GM19467 (cell line): Measurements from ENCODE around the gene APP.
"Not testable (repeated sequence)": the region's sequence is repeated elsewhere in the genome, so short reads cannot be mapped to it uniquely, and the experiment has no call there.

ENCODE experiments used
- ATAC-seq: cut with Tn5 transposase; IDR thresholded peaks from one replicate; pipeline ENCODE4 v1.9.1; 2021; ENCODE audit warnings: mild to moderate bottlenecking, moderate library complexity; ENCODE audit not compliant: unreplicated experiment

APP gene

DNA sequence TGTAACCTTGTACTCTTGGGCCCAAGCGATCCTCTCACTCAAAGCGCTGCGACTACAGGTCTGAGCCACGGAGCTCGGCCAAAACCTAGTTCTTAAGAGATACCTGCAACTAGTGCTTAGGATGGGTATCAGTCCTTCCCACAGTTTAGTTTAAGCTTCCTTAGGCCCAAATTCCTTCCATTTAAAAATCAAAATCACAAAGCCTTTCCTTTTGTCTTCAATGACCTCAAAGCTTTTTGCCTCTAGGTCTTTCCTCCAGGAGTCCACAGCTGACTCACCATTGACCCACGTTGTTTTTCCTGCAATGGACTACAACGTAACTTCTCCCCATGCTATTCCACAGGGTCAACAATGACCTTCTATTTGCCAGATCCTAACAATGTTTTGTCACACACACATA, 64.0 kb downstream of the APP start:
- ATAC-seq = no peak

DNA sequence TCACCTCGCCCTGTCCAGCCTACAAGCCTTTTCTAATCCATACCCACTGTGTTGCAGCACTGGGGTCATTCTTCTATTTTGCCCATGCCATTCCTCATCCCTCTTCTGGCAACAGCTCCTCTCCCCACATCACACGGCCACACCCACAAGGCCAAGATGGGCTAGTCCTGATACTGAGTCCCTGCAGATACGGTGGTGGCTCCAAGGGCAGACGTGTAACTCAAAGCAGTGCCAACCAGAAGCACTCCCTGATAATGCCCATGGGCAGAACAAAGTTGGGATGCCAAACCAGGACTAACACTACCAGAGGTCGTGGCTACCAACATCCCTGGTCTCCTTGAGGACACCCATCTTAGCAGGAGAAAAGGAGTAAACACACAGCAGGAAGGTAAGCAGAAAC, 64.8 kb downstream of the APP start:
- ATAC-seq = no peak

DNA sequence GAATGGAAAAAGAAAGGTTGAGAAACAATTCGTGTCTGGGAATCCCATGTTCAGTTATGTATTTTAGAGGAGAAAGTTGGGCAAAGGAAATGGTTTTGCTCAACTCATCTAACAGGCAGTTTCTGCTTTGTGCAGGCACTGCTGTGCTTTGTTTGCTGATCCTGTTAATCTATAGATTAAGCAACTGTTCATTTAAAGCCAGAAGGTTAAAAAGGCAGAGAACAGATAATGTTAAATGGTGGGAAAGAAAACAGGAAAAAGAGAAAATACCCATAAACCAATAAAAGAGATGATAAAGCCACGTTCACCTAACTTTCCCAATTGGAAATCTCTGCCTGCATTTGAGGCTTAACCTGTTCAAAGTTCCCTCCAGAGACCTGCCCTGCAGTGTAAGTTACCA, 70.0 kb downstream of the APP start:
- no peak for ATAC-seq

- ATAC-seq = no peak
Measured at GRCh38 chr21:26099610-26100219, 70.9 kb downstream of the APP start.

DNA sequence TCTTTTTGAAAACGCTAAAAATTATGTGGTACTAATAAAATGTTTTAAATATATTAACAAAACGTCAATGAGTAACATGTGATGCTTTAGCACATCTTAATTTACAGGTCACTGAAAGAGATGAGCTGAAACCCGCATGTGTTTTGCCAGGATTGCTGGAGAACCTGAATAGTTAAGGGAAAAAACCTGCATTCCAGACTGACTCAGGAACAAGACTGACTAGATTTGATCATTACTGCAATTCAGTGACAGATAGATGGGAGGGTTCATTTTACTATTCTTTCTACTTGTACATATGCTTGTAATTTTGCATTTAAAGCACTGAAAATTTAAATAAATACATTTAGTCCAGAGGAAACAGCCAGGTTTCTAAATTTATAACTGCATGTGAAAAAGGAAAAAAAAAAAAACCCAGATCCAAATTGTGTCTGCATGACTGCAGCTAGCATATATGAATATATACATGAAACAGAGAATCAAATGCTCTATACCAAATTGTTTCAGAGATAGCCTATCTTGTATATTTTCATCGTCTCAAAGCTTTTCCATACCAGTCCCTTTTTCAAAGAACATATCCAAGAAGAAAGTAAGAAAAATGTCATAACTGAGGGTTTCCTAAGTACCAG, 71.7 kb downstream of the APP start:
- no peak for ATAC-seq

GRCh38 chr21:26097475-26097874, 73.1 kb downstream of the APP start:
- no peak for ATAC-seq

DNA sequence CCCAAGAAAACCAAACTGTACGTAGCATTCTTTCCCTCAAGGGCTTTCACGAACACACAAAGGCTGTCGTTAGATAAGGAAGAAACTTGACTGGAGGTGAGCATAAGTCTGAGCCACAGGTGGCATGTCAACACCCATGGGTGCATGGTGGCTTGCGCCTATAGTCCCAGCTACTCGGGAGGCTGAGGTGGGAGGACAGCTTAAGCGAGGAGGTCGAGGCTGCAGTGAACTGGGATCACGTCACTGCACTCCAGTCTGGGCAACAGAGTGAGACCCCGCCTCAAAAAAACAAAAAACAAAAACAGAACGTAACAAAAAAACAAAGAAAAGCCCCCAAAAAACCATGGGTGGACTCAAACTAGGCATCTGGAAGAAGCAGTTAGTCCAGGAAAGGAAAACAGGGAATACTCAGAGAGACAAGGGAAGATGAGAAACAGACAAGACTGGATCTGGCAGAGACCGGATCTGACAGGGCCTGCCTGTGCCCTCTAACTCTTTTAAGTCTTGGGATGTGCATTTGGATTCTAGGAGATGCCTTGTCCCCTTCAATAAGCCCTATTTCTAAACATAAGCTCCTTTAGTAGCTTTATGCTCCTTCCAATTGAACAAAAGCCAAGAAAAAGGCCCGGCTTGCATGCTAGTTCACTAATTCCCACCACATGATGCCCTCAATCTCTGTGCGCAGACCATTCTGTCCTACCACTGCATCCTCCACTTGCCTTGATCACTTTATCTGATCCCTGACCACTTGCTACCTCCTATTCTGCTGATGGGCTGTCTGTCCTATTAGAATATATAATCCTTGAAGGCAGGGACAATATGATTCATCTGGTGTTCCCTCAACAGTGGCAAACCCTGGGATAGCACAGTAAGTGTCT, 73.8 kb downstream of the APP start:
- ATAC-seq = no peak

GRCh38 chr21:26095131-26095530, 75.4 kb downstream of the APP start:
- no peak for ATAC-seq

DNA sequence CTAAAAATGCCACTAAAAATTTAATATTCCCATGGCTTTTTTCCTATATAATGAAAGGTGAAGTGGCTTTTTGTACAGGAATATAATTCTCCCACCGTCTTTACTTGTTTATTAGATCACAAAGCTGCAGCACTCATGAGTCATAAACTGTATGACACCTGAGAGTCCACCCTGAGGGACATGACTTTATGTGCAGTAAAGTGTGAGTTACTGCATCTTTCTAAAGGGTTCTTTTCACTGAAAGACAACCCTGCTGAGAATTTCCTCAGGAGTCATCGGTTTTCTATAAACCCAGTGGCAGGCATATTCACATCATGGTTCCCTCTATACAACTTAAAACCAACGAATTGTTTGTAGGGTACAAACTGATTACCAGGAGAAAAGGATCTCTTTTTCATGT, 77.4 kb downstream of the APP start:
- no peak for ATAC-seq

DNA sequence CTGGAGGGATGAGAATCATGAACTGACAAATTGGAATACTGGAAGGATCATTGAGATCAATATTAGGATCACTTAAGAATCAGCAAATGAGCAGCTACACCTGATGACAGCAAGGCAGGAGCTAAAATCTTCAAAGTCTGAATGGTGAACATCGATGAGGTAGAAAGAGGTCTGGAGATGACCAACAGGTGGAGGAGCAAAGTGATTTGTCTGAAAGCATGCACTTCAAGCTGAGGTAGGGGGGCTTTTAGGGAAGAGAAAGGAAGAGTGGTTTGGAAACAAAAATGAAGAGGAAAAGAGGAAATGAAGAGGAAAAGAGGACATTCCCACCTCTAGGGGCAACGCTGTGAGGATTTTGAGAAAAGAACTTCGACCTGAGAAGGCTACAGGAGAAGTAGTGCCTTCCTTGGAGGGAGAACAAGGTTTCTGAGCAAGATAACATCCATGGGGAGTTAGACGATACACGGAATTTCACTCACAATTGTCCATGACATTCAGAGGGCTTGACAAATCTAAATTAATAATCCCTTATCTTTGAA, 79.0 kb downstream of the APP start:
- no peak for ATAC-seq

- no peak for ATAC-seq
Measured at GRCh38 chr21:26089730-26090129, 80.8 kb downstream of the APP start.

DNA sequence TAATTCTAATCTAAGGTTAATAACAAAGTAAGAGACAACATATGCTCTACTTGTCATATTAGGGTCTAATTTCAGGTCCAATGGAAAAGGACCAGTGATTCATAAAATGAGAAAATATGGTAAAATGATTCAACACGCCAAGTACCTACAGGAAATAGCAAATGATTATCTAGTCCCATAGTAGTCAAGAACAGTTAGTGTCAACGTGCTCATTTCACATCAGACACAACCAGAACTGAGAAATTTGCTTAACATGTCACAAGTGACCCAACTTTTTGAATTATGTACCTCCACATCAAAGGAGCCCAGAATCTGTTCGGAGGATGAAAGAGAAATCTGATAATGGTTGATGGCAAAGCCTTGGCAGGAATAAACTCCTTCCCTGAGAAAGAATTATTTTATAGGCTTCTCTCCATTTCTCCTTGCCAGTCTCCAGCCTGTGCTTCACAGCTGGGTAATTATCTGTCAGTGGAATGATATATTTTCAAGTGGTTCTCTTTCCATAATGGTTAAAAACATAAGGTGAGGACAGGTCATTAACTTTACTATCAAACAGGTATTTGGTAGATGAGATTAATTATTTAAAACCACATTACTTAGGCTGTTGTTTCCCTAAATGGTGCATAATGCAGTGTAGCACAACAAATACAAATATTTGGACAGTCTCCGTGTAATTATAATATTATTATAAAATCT, 83.2 kb downstream of the APP start:
- ATAC-seq = no peak

GRCh38 chr21:26085882-26086281, 84.7 kb downstream of the APP start:
- ATAC-seq = no peak

- ATAC-seq = no peak
Measured at GRCh38 chr21:26085127-26085526, 85.4 kb downstream of the APP start.

DNA sequence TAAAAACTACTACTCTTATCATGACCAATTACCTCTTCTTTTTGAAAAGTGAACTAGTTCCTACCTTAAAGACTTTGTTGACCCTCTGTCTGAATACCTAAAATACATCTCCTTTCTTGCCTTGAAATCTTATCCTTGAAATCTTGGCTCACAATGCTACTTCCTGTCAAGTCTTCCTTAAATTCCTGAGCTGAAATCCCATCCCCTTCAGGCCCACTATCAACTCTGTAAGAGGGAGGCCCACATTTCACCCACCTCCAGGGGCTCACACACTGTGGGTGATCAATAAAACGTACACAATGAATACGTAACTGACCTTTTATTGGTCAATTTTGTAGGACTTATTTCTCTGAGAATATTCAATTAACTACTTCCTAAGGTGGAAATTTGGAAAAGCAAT, 88.0 kb downstream of the APP start:
- no peak for ATAC-seq

- ATAC-seq = not testable (repeated sequence)
Measured at GRCh38 chr21:26081175-26081760, 89.3 kb downstream of the APP start.

DNA sequence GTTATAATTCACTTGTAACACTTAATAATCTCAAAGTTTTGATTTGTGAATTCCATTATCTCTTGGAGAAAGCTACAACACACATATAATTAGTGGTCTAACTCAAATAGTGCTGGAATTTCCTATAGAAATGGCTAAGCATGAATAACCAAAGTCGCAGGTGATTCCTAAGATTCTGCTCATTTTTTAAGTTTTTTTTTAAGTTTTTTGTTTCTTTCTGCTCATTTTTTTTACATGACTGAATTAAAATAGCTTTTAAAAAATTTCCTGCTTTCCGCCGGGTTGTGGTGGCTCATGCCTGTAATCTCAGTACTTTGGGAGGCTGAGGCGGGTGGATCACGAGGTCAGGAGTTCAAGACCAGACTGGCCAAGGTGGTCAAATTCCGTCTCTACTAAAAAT, 90.4 kb downstream of the APP start:
- ATAC-seq = no peak

- no peak for ATAC-seq
Measured at GRCh38 chr21:26079366-26079765, 91.2 kb downstream of the APP start.

DNA sequence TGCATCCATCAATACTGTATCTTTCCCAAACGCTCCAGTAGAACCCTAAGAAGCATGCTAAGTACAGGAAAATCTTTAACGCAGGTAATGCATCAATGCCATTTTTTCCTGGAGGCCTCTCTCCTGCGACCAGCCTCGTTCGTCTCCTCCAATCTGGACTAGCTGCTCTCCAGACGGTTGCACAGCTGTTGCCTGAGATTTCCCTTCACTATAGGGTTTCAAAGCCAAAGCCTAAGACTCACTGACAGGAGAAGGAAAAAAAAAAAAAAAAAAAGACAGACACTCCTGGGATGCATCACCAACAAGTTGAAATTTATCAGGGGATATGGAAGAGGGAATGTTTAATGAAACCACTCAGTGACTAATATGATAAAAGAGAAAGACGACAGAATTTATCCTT, 93.0 kb downstream of the APP start:
- no peak for ATAC-seq

DNA sequence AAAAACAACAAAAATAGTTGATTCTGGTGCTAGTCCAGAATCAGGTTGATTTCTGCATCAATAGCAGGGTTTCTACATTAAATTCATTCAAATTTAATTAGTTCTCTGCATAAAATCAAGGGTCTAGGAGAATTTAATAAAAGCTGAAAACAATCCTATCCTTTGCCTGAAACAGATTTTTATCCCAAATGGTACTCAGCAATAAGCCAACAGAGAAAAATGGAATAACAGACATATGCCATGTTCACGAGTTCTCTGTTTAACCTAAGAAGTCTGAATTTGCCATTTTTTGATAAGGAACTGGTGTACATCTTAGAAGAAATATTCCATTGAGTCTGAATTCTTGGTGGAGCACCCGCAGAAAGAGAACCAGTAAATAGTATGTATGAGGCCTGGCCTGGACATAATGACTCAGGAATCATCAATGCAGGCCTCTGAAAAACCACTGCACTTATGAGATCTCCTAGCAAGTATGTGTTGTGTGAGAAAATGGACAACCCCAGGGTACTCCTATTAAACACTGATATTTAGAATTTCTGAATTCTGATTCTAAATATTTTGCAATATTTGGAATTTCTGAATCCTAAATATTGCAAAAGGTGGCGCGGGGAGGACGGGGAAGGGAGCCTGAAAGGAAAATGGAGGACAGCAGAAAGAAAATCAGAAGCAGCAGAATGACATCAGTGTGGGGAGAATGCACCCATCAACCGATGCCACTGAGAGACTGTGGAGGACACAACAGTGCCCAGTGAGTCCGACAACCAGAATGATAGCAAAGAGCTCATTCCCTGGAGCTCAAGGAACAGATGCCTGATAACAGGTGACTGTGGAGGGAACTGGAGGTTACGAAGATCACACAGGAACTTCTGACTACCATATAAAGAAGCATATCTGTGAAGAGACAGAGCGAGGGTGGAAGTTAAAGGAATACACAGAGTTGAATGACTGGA, 97.6 kb downstream of the APP start:
- no peak for ATAC-seq
